ENCODE data around the gene SNX24.
"Not testable (repeated sequence)": the region's sequence is repeated elsewhere in the genome, so short reads cannot be mapped to it uniquely, and the experiment has no call there.

The SNX24 gene

GRCh38 chr5:122871661-122872060 lies 26.2 kb downstream of the SNX24 start:
- DNase-seq (ENCODE audit: low read depth in 2 of 2) = no peak

DNA sequence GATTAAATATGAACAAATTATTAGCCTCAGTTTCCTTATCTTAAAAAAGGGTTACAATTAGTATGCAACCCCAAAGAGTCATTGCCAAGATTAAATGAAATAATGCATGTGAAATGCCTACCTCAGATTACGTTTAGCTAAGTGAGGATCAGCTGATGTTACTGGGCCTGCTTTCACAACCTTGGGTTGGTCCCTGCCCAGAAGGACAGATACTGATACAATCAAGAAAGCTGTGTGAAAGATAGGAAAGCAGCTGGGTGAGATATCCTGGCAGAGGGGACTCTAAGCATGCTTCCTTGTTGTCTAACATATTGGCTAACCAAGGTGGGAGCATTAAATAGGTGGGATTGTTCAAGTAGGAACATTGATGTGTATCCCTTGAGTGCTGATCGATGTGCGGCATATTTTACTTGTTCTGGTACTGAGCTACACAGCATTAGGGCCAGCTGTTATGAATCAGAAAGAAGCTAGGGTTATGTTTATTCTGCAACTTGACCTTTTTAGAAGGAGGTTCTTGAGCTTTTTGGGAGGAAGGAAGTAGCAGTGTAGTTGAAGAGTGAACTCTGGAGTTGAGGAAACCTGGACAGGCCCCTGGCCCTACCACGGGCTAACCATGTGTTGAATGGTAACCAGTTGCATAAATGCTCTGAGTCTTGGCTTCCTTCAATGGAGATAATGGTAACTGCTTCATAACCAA lies 28.9 kb downstream of the SNX24 start:
- no peak for DNase-seq (ENCODE audit: low read depth in 2 of 2)

- DNase-seq (ENCODE audit: low read depth in 2 of 2) = no peak
Measured at GRCh38 chr5:122877518-122877917, 32.1 kb downstream of the SNX24 start.

- no peak for DNase-seq (ENCODE audit: low read depth in 2 of 2)
Measured at GRCh38 chr5:122879076-122879475, 33.7 kb downstream of the SNX24 start.

DNA sequence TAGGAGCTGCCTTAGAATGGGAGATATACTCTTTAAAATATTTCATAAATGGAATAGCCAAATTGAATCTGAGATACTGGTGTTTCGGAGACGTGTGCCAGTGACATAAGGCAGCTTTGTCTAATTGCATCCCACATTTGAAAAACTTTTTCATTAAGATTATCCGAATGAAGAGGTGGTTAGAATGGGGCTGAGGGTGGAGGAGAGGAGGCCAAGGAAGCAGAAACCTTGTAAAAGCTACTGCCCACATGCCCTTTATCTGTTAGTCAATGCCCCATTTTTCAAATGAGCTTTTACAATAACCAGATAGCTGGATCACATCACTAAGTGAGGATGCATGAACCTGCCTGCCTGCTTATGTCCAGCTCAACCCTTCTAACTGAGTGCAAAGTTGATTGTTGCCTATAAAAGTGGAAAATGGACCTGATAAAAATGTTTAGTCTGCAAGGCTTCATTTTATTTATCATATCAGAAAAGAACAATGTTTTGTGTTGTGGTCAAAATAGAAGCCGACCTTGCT lies 34.8 kb downstream of the SNX24 start:
- DNase-seq (ENCODE audit: low read depth in 2 of 2) = no peak

GRCh38 chr5:122880749-122881148 lies 35.3 kb downstream of the SNX24 start:
- no peak for DNase-seq (ENCODE audit: low read depth in 2 of 2)

- DNase-seq (ENCODE audit: low read depth in 2 of 2) = no peak
Measured at GRCh38 chr5:122882831-122883230, 37.4 kb downstream of the SNX24 start.

GRCh38 chr5:122885045-122885517 lies 39.7 kb downstream of the SNX24 start:
- no peak for DNase-seq (ENCODE audit: low read depth in 2 of 2)

DNA sequence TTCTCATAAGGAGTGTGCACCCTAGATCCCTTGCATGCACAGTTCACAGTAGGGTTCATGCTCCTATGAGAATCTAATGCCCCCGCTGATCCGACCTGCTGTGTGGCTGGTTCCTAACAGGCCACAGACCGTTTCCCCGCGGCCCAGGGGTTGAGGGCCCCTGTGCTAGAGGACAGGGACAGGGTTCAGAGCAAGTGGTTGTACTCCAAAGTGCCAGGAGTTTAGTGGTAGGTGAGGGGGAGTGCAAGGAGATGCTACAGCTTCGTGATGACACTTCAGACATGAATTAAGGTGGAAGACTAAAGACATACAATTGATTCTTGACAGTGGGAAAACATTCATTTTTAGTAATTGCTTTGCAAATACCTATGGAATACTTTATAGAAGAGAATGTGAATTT lies 40.5 kb downstream of the SNX24 start:
- DNase-seq (ENCODE audit: low read depth in 2 of 2) = no peak

DNA sequence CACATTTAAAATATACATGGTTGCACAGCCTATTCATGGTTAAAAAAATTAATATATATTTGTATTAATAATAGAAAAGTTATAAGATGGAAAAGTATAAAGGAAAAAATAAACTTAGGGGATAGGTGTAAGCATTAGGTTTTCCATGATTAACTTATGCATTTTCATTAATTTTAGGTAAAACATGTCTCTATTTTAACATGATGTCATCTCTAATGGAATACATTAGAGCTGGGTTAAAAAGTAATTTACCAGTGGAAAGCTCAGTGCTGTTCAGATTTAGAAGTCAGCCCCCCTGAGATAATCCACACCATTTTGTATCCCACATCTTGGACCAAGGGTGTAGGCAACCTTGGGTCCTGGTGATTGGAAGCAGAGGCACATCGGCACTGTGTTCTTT lies 49.7 kb downstream of the SNX24 start:
- DNase-seq (ENCODE audit: low read depth in 2 of 2) = no peak

DNA sequence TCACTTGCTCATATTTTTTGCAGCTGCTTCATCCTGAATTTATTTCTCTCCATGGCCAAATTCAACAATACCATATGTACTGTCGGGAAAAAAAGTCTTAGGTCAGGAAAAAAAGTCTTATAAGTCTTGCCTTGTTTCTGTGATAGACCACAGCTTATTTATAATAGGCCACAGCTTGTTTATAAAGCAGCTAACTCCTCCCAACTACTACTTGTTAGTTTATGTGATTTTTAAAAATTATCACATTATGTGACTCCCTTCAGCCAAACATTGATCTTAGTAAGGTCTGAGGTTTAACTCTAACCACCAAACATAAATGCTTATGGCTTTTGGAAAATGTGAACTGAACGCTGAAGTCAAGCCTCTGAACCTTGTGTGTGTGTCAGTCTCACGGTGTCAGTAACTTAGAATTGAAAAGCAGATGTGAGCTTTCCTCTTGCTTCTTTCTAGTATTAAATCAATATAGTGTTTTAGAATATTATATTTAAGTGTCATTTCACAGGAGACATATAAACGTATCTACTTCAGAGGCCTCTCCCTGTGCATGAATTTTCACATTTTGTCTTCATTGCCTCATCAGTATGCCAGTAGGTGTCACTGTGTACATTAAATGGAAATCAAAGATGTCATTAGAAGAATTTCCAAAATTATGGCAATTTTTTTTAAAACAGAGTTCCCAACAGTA lies 51.3 kb downstream of the SNX24 start:
- DNase-seq (ENCODE audit: low read depth in 2 of 2) = no peak

DNA sequence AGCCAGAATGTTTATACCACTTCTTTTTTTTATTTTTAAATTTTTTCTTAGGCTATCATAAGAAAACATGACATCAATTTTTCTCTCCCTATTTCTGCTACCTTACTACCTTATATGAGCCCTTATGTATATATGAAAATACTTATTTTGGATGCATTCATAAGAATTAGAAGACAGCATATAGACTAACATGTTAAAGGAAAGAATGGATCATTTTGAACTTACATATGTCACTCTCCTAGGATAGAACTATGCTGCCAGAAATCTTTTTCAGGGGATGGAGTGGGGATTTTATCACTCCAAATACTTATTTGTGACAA lies 51.8 kb downstream of the SNX24 start:
- no peak for DNase-seq (ENCODE audit: low read depth in 2 of 2)

GRCh38 chr5:122901346-122901745 lies 55.9 kb downstream of the SNX24 start:
- no peak for DNase-seq (ENCODE audit: low read depth in 2 of 2)

DNA sequence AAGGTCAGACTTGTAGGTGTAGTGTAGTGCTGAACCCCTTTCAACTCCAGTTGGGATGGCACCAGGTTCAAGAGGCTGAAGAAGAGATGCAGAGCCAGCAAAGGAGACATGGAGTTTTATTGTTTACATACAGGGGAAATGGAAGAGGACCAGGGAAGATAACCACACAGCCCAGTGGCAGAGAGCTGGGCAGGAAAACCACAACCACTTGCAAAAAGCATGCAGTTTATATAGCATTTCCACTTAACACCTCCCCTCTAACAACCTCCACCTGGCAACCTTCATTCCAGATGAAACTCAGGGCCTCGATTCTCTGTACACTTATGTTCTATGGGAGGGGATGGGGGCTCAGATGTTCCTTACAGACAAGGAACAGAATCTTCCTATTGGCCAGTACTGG lies 56.9 kb downstream of the SNX24 start:
- no peak for DNase-seq (ENCODE audit: low read depth in 2 of 2)

DNA sequence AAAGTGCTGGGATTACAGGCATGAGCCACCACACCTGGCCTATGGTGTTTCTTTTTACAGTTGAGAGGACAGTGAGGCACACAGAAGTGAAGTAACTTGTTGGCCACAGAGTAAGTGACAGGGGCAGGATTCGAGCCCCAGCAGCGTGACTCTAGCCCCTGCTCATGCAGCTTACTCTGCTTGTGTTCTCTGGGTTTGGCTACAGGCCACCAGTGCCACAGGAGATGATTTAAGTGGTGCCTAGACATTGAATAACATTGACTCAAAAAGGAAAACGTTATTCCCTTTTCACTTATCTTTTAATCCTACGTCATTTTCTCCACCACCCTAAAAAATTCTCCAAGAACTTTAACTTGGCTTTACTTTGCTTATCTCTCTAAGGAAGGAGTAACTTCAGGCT lies 61.4 kb downstream of the SNX24 start:
- no peak for DNase-seq (ENCODE audit: low read depth in 2 of 2)

GRCh38 chr5:122907276-122907675 lies 61.9 kb downstream of the SNX24 start:
- no peak for DNase-seq (ENCODE audit: low read depth in 2 of 2)

GRCh38 chr5:122908108-122908507 lies 62.7 kb downstream of the SNX24 start:
- no peak for DNase-seq (ENCODE audit: low read depth in 2 of 2)

- no peak for DNase-seq (ENCODE audit: low read depth in 2 of 2)
Measured at GRCh38 chr5:122908662-122909061, 63.2 kb downstream of the SNX24 start.

GRCh38 chr5:122909470-122910100 lies 64.2 kb downstream of the SNX24 start:
- no peak for DNase-seq (ENCODE audit: low read depth in 2 of 2)

DNA sequence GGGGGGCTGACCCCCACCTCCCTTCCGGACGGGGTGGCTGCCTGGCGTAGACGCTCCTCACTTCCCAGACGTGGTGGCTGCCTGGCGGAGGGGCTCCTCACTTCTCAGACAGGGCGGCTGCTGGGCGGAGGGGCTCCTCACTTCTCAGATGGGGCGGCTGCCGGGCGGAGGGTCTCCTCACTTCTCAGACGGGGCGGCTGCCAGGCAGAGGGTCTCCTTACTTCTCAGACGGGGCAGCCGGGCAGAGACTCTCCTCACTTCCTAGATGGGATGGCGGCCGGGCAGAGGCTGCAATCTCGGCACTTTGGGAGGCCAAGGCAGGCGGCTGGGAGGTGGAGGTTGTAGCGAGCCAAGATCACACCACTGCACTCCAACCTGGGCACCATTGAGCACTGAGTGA lies 68.0 kb downstream of the SNX24 start:
- not testable (repeated sequence) for DNase-seq (ENCODE audit: low read depth in 2 of 2)

DNA sequence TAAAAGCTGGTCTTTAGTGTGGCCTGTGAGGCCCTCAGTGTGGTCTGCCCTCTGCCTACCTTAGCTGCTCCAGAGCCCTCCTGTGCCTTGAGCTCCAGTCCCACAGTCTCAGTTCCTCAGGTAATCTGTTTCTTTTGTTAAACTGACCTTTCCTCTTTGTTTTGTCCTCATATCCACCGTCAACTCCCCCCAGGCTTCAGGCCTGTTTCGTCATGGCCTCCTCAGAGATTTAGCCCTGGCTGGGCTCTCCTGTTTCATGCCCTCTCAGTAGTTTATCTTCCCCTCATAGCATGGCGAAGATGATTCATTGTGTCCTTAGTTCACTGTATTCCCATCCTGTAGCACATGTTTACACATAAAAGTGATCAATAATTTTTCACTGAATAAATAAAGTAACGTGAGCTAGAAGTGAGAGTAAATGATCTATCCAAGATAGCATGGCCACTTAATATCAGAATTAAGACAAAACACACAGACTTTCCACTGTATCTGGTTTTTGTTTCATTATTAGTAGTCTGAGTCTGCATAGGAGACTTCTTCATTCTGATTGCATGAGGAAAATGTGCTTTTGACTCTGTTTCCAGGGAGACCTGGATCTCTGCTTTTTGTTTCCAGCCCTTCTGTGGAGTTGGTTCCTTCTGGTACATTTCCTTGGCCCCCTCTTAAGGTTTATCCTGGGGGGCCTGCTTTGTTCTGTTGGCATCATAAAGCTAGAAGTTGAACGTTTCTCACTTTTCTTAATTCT lies 70.5 kb downstream of the SNX24 start:
- no peak for DNase-seq (ENCODE audit: low read depth in 2 of 2)

- DNase-seq (ENCODE audit: low read depth in 2 of 2) = no peak
Measured at GRCh38 chr5:122916490-122916889, 71.1 kb downstream of the SNX24 start.

Measured in stimulated activated CD8-positive, alpha-beta memory T cell treated with anti-CD3 and anti-CD28 coated beads, Interleukin-15, amount 100 ng/mL, for 48 hours (primary cell).